Activated CD8-positive, alpha-beta memory T cell treated with anti-CD3 and anti-CD28 coated beads, Interleukin-2, amount 50 U/mL, for 24 hours (primary cell): Measurements from ENCODE around the gene CSRP1.
"Not testable (repeated sequence)": the region's sequence is repeated elsewhere in the genome, so short reads cannot be mapped to it uniquely, and the experiment has no call there.

ENCODE experiments used
- DNase-seq: peaks from one replicate; pipeline ENCODE4 v3.0.0-alpha.2; 2020; ENCODE audit errors: extremely low read depth

Gene CSRP1

GRCh38 chr1:201496296-201496690 lies 10.6 kb downstream of the CSRP1 start:
- no peak for DNase-seq

GRCh38 chr1:201495551-201496295 lies 11.2 kb downstream of the CSRP1 start:
- DNase-seq: no peak

GRCh38 chr1:201493757-201494617 lies 12.9 kb downstream of the CSRP1 start:
- DNase-seq: no peak

GRCh38 chr1:201493026-201493656 lies 13.8 kb downstream of the CSRP1 start:
- DNase-seq: not testable (repeated sequence)

- no peak for DNase-seq
These were observed 14.9 kb downstream of the CSRP1 start for GRCh38 chr1:201491896-201492511.

GRCh38 chr1:201490708-201491131 lies 16.2 kb downstream of the CSRP1 start:
- no peak for DNase-seq

- no peak for DNase-seq
These were observed 17.2 kb downstream of the CSRP1 start for GRCh38 chr1:201489643-201490261.

GRCh38 chr1:201488830-201489589 lies 17.9 kb downstream of the CSRP1 start:
- DNase-seq: no peak

- DNase-seq: no peak
These were observed 19.2 kb downstream of the CSRP1 start for GRCh38 chr1:201487742-201488141.

GRCh38 chr1:201486187-201486586 lies 20.7 kb downstream of the CSRP1 start:
- DNase-seq: no peak

- no peak for DNase-seq
These were observed 21.6 kb downstream of the CSRP1 start for GRCh38 chr1:201485184-201485774.

GRCh38 chr1:201483373-201483949 lies 23.5 kb downstream of the CSRP1 start:
- no peak for DNase-seq

GRCh38 chr1:201482755-201483154 lies 24.2 kb downstream of the CSRP1 start:
- DNase-seq: no peak

- peak; percentile 62 for DNase-seq
These were observed 25.0 kb downstream of the CSRP1 start for GRCh38 chr1:201481761-201482493.

GRCh38 chr1:201481004-201481380 lies 25.9 kb downstream of the CSRP1 start:
- no peak for DNase-seq

GRCh38 chr1:201480231-201481003 lies 26.5 kb downstream of the CSRP1 start:
- peak; percentile 38 for DNase-seq

GRCh38 chr1:201479201-201479730 lies 27.7 kb downstream of the CSRP1 start:
- no peak for DNase-seq

GRCh38 chr1:201478666-201479065 lies 28.3 kb downstream of the CSRP1 start:
- not testable (repeated sequence) for DNase-seq
